Bone marrow (tissue), 2 donors: ENCODE measurements around the gene CCDC187.

ENCODE experiments used
- DNase-seq, 2 donors: peaks; one replicate each; lab custom pipeline; 2025; lab: John Stamatoyannopoulos, UW

The CCDC187 gene

GRCh38 chr9:136225748-136226679 is 77.9 kb downstream of the CCDC187 start:
- peak in 1 of 2 donors; percentile 22 for DNase-seq

- DNase-seq = no peak
Measured at GRCh38 chr9:136225366-136225747, 78.5 kb downstream of the CCDC187 start.

GRCh38 chr9:136223871-136224640 is 79.8 kb downstream of the CCDC187 start:
- no peak for DNase-seq

GRCh38 chr9:136222906-136223285 is 81.0 kb downstream of the CCDC187 start:
- DNase-seq = no peak

- DNase-seq = no peak
Measured at GRCh38 chr9:136222166-136222905, 81.6 kb downstream of the CCDC187 start.

- no peak for DNase-seq
Measured at GRCh38 chr9:136220017-136220729, 83.7 kb downstream of the CCDC187 start.

- no peak for DNase-seq
Measured at GRCh38 chr9:136219276-136219675, 84.6 kb downstream of the CCDC187 start.

GRCh38 chr9:136218673-136219072 is 85.2 kb downstream of the CCDC187 start:
- DNase-seq = no peak

GRCh38 chr9:136218271-136218670 is 85.6 kb downstream of the CCDC187 start:
- no peak for DNase-seq

- DNase-seq = no peak
Measured at GRCh38 chr9:136216541-136217244, 87.2 kb downstream of the CCDC187 start.

- DNase-seq = no peak
Measured at GRCh38 chr9:136213733-136214132, 90.2 kb downstream of the CCDC187 start.

GRCh38 chr9:136212345-136212950 is 91.4 kb downstream of the CCDC187 start:
- DNase-seq = no peak

- no peak for DNase-seq
Measured at GRCh38 chr9:136211441-136212344, 92.2 kb downstream of the CCDC187 start.

- no peak for DNase-seq
Measured at GRCh38 chr9:136211006-136211405, 92.9 kb downstream of the CCDC187 start.

- DNase-seq = no peak
Measured at GRCh38 chr9:136210276-136210675, 93.6 kb downstream of the CCDC187 start.

GRCh38 chr9:136209786-136210185 is 94.1 kb downstream of the CCDC187 start:
- DNase-seq = no peak

- DNase-seq = no peak
Measured at GRCh38 chr9:136209232-136209631, 94.7 kb downstream of the CCDC187 start.

GRCh38 chr9:136208675-136209074 is 95.2 kb downstream of the CCDC187 start:
- no peak for DNase-seq

GRCh38 chr9:136207616-136208015 is 96.3 kb downstream of the CCDC187 start:
- no peak for DNase-seq
